ENCODE measurements around the gene CDCA7.
"Not testable (repeated sequence)": the region's sequence is repeated elsewhere in the genome, so short reads cannot be mapped to it uniquely, and the experiment has no call there.

The CDCA7 gene

DNA sequence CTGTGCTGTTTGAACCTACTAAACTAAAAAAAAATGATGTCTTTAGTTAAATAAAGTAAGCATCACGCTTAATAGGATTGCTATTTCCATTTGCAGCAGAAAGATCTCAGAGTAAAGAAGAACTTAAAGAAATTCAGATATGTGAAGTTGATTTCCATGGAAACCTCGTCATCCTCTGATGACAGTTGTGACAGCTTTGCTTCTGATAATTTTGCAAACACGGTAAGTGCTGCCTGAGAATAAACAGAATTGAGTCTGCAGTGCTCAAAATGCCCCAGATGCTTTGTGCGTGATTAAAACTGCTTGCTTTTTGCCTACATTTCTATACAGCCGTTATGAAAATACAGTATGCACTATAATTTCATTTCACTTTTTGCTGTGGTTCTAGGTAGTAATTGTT, 3.9 kb downstream of the CDCA7 start:
- TF ChIP-seq, protein P1, sequence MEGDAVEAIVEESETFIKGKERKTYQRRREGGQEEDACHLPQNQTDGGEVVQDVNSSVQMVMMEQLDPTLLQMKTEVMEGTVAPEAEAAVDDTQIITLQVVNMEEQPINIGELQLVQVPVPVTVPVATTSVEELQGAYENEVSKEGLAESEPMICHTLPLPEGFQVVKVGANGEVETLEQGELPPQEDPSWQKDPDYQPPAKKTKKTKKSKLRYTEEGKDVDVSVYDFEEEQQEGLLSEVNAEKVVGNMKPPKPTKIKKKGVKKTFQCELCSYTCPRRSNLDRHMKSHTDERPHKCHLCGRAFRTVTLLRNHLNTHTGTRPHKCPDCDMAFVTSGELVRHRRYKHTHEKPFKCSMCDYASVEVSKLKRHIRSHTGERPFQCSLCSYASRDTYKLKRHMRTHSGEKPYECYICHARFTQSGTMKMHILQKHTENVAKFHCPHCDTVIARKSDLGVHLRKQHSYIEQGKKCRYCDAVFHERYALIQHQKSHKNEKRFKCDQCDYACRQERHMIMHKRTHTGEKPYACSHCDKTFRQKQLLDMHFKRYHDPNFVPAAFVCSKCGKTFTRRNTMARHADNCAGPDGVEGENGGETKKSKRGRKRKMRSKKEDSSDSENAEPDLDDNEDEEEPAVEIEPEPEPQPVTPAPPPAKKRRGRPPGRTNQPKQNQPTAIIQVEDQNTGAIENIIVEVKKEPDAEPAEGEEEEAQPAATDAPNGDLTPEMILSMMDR (conservative IDR thresholded peaks at IDR 0.05; ENCODE audit: low read length) = no peak
- H3K4me3 ChIP-seq (ENCODE audit: low read length) = no peak overlapping the region
- no peak for DNase-seq (ENCODE audit: low read depth)

GRCh38 chr2:173359231-173359630, 4.6 kb downstream of the CDCA7 start:
- peak; percentile 12 for DNase-seq (ENCODE audit: low read depth)
- TF ChIP-seq, protein P1 (conservative IDR thresholded peaks at IDR 0.05; ENCODE audit: low read length) = no peak
- H3K4me3 ChIP-seq (ENCODE audit: low read length) = no peak overlapping the region

GRCh38 chr2:173370198-173370597, 15.5 kb downstream of the CDCA7 start:
- TF ChIP-seq, protein P1 (conservative IDR thresholded peaks at IDR 0.05; ENCODE audit: low read length) = no peak
- DNase-seq (ENCODE audit: low read depth) = no peak
- no peak overlapping the region for H3K4me3 ChIP-seq (ENCODE audit: low read length)

GRCh38 chr2:173371023-173371422, 16.4 kb downstream of the CDCA7 start:
- TF ChIP-seq, protein P1 (conservative IDR thresholded peaks at IDR 0.05; ENCODE audit: low read length) = no peak
- no peak overlapping the region for H3K4me3 ChIP-seq (ENCODE audit: low read length)
- DNase-seq (ENCODE audit: low read depth) = no peak

DNA sequence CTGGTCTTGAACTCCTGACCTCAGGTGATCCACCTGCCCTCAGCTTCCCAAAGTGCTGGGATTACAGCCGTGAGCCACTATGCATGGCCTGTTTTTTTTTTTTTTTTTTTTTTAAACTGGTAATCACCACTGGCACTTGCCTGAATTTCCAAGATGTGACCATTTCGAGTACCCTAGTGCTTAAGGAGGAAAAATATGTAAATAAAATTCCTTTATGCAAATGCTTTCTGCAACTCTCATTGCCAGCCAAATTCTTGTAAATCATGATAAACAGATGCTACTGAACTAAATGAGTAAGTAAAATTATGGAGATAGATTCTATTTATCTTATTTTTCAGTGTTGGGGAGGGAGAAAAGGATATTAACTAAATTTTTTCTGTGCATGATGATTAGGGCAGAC, 18.6 kb downstream of the CDCA7 start:
- TF ChIP-seq, protein P1 (conservative IDR thresholded peaks at IDR 0.05; ENCODE audit: low read length) = no peak
- H3K4me3 ChIP-seq (ENCODE audit: low read length) = no peak overlapping the region
- DNase-seq (ENCODE audit: low read depth) = peak; percentile 62

GRCh38 chr2:173374634-173375033, 20.0 kb downstream of the CDCA7 start:
- TF ChIP-seq, protein P1 (conservative IDR thresholded peaks at IDR 0.05; ENCODE audit: low read length) = no peak
- no peak for DNase-seq (ENCODE audit: low read depth)
- H3K4me3 ChIP-seq (ENCODE audit: low read length) = no peak overlapping the region

- not testable (repeated sequence) for DNase-seq (ENCODE audit: low read depth); H3K4me3 ChIP-seq (ENCODE audit: low read length)
These were observed 30.9 kb downstream of the CDCA7 start for GRCh38 chr2:173385534-173385933.
